HEK293 (cell line): ENCODE data around the gene C13orf46.

Experiments
- KLF7 ChIP-seq: fragments of 450-650 bp; formaldehyde crosslinking; IDR thresholded peaks from 2 replicates; pipeline ENCODE4 v1.5.1; 2016; ENCODE audit warnings: missing biosample characterization, missing genetic modification characterization, borderline replicate concordance
- REPIN1 ChIP-seq: fragments of 450-650 bp; formaldehyde crosslinking; IDR thresholded peaks from 2 replicates; pipeline ENCODE4 v1.5.1; 2017; ENCODE audit warnings: missing biosample characterization, missing genetic modification characterization, low read depth
- ZNF501 ChIP-seq: fragments of 450-650 bp; formaldehyde crosslinking; IDR thresholded peaks from 2 replicates; pipeline ENCODE4 v1.5.1; 2016; ENCODE audit warnings: missing biosample characterization, missing genetic modification characterization
- ZNF670 ChIP-seq: fragments of 450-650 bp; formaldehyde crosslinking; IDR thresholded peaks from 2 replicates; pipeline ENCODE4 v1.5.1; 2016; ENCODE audit warnings: missing biosample characterization, missing genetic modification characterization, low read depth
- ZNF785 ChIP-seq: fragments of 450-650 bp; formaldehyde crosslinking; IDR thresholded peaks from 2 replicates; pipeline ENCODE4 v1.5.1; 2016; ENCODE audit warnings: missing biosample characterization, missing genetic modification characterization
- ZNF843 ChIP-seq: fragments of 450-650 bp; formaldehyde crosslinking; IDR thresholded peaks from 2 replicates; pipeline ENCODE4 v1.5.1; 2016; ENCODE audit warnings: missing biosample characterization, missing genetic modification characterization
- TF ChIP-seq, protein P1 (sequence below): fragments of 450-650 bp; formaldehyde crosslinking; IDR thresholded peaks from 2 replicates; pipeline ENCODE4 v1.5.1; 2016; ENCODE audit warnings: missing biosample characterization, missing genetic modification characterization
- TF ChIP-seq, protein P2 (sequence below): IDR thresholded peaks from 2 replicates; pipeline ENCODE4 v1.6.1; 2011; ENCODE audit warnings: mild to moderate bottlenecking, low read depth, low read length, borderline replicate concordance
- TF ChIP-seq, protein P3 (sequence below): fragments of 450-650 bp; formaldehyde crosslinking; optimal IDR thresholded peaks from 2 replicates; pipeline ENCODE3; 2016; ENCODE audit warnings: missing biosample characterization, mild to moderate bottlenecking, missing genetic modification characterization

DNA sequence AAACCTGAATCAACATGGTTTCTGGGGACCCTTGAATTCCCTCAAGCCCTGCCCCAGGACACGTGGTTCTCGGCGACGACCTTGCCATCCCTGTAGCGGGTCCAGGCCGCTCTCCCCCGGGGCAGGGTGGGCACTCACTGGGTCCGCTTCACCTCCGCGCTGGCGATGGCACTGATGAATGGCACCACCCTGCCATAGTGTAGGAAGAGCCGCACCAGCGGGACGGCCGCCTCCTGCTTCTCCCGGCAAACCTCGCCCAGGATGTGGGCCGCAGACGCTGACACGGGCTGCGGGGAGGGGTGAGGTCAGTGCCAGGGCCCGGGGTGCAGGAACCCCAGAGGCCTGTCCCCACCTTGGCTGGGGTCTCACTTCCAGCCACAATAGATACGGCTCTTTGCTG lies 44.1 kb upstream of the C13orf46 start:
- no peak for TF ChIP-seq ZNF843 (tag by site-specific recombination)
- no peak for TF ChIP-seq ZNF785 (tag by site-specific recombination)
- TF ChIP-seq ZNF670 (tag by site-specific recombination): no peak
- TF ChIP-seq, protein P1, sequence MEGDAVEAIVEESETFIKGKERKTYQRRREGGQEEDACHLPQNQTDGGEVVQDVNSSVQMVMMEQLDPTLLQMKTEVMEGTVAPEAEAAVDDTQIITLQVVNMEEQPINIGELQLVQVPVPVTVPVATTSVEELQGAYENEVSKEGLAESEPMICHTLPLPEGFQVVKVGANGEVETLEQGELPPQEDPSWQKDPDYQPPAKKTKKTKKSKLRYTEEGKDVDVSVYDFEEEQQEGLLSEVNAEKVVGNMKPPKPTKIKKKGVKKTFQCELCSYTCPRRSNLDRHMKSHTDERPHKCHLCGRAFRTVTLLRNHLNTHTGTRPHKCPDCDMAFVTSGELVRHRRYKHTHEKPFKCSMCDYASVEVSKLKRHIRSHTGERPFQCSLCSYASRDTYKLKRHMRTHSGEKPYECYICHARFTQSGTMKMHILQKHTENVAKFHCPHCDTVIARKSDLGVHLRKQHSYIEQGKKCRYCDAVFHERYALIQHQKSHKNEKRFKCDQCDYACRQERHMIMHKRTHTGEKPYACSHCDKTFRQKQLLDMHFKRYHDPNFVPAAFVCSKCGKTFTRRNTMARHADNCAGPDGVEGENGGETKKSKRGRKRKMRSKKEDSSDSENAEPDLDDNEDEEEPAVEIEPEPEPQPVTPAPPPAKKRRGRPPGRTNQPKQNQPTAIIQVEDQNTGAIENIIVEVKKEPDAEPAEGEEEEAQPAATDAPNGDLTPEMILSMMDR (tag by site-specific recombination): no peak
- no peak for TF ChIP-seq ZNF501 (tag by site-specific recombination)
- TF ChIP-seq REPIN1 (tag by site-specific recombination): no peak
- TF ChIP-seq, protein P2, sequence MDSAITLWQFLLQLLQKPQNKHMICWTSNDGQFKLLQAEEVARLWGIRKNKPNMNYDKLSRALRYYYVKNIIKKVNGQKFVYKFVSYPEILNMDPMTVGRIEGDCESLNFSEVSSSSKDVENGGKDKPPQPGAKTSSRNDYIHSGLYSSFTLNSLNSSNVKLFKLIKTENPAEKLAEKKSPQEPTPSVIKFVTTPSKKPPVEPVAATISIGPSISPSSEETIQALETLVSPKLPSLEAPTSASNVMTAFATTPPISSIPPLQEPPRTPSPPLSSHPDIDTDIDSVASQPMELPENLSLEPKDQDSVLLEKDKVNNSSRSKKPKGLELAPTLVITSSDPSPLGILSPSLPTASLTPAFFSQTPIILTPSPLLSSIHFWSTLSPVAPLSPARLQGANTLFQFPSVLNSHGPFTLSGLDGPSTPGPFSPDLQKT: no peak
- no peak for TF ChIP-seq KLF7 (tag by site-specific recombination)
- TF ChIP-seq, protein P3, sequence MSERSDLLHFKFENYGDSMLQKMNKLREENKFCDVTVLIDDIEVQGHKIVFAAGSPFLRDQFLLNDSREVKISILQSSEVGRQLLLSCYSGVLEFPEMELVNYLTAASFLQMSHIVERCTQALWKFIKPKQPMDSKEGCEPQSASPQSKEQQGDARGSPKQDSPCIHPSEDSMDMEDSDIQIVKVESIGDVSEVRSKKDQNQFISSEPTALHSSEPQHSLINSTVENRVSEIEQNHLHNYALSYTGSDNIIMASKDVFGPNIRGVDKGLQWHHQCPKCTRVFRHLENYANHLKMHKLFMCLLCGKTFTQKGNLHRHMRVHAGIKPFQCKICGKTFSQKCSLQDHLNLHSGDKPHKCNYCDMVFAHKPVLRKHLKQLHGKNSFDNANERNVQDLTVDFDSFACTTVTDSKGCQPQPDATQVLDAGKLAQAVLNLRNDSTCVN (tag by site-specific recombination): no peak
